Smooth muscle cell (in vitro differentiated cells): ENCODE results near the gene LIPA. TPM values are rescaled to one million over a fixed set of nuclear protein-coding genes. Genes with fewer than 3 reads are reported as not detected.

Experiments used
- DNase-seq: peaks from one replicate; lab custom pipeline; 2025; ENCODE audit not compliant: unreplicated experiment; lab: John Stamatoyannopoulos, UW
- H2AFZ ChIP-seq: fragments of 200-600 bp; sonication (generic); 2 replicates; pipeline ENCODE4 v1.6.0; 2016; ENCODE audit warnings: antibody characterized with exemption, low read depth, mild to moderate bottlenecking
- H3F3A ChIP-seq: fragments of 200-600 bp; sonication (generic); 2 replicates; pipeline ENCODE4 v1.6.0; 2017; ENCODE audit warnings: antibody characterized with exemption, low read depth
- H3K27ac ChIP-seq: fragments of 200-600 bp; sonication (generic); 2 replicates; pipeline ENCODE4 v1.5.1; 2016; ENCODE audit warnings: low read depth, mild to moderate bottlenecking
- H3K27me3 ChIP-seq: fragments of 200-600 bp; sonication (generic); 2 replicates; pipeline ENCODE4 v1.6.1; 2016; ENCODE audit warnings: low read depth, mild to moderate bottlenecking
- H3K36me3 ChIP-seq: fragments of 200-600 bp; sonication (generic); 2 replicates; pipeline ENCODE4 v1.5.1; 2016; ENCODE audit warnings: low read depth
- H3K4me1 ChIP-seq: fragments of 200-600 bp; sonication (generic); 2 replicates; pipeline ENCODE4 v1.5.1; 2016; ENCODE audit warnings: low read depth
- H3K4me2 ChIP-seq: fragments of 200-600 bp; sonication (generic); 2 replicates; pipeline ENCODE4 v1.6.0; 2016; ENCODE audit warnings: mild to moderate bottlenecking
- H3K4me3 ChIP-seq: fragments of 200-600 bp; sonication (generic); 2 replicates; pipeline ENCODE4 v1.5.1; 2016; ENCODE audit warnings: mild to moderate bottlenecking
- H3K79me2 ChIP-seq: fragments of 200-600 bp; sonication (generic); 2 replicates; pipeline ENCODE4 v1.6.0; 2016; ENCODE audit warnings: low read depth, mild to moderate bottlenecking
- H3K9ac ChIP-seq: fragments of 200-600 bp; sonication (generic); 2 replicates; pipeline ENCODE4 v1.6.0; 2016; ENCODE audit warnings: low read depth
- H3K9me3 ChIP-seq: fragments of 200-600 bp; sonication (generic); replicated peaks from 2 replicates; pipeline ENCODE4 v1.5.1; 2016; ENCODE audit warnings: low read depth
- H4K20me1 ChIP-seq: fragments of 200-600 bp; sonication (generic); 2 replicates; pipeline ENCODE4 v1.6.0; 2016; ENCODE audit warnings: low read depth
- WGBS: methylation state at CpG from one replicate; pipeline ENCODE4 v1.1.7; 2016; ENCODE audit warnings: low lambda C conversion rate; 5-methylcytosine and 5-hydroxymethylcytosine counted together
- polyA plus RNA-seq: library from polyadenylated mRNA; unstranded; fragments of >200 nt; fragmentation: Nextera tagmentation; extraction: Ambion mirVana; gene quantifications from 2 replicates; pipeline ENCODE4 v1.2.1, GENCODE V29; 2016
- total RNA-seq: library from RNA; depleted of rRNA; stranded (reverse); fragments of >200 nt; gene quantifications from 2 replicates; pipeline ENCODE4 v1.2.3, GENCODE V29; 2014
- TF ChIP-seq, protein P1 (sequence below): fragments of 200-600 bp; sonication (generic); IDR thresholded peaks from 2 replicates; pipeline ENCODE4 v1.5.1; 2017; ENCODE audit warnings: borderline replicate concordance, mild to moderate bottlenecking, antibody characterized with exemption; ENCODE audit not compliant: insufficient read depth, poor library complexity, severe bottlenecking

LIPA gene
- total and polyA plus RNA-seq, 2 experiments from 2014 or later: 27.1 to 34.4 TPM

DNA sequence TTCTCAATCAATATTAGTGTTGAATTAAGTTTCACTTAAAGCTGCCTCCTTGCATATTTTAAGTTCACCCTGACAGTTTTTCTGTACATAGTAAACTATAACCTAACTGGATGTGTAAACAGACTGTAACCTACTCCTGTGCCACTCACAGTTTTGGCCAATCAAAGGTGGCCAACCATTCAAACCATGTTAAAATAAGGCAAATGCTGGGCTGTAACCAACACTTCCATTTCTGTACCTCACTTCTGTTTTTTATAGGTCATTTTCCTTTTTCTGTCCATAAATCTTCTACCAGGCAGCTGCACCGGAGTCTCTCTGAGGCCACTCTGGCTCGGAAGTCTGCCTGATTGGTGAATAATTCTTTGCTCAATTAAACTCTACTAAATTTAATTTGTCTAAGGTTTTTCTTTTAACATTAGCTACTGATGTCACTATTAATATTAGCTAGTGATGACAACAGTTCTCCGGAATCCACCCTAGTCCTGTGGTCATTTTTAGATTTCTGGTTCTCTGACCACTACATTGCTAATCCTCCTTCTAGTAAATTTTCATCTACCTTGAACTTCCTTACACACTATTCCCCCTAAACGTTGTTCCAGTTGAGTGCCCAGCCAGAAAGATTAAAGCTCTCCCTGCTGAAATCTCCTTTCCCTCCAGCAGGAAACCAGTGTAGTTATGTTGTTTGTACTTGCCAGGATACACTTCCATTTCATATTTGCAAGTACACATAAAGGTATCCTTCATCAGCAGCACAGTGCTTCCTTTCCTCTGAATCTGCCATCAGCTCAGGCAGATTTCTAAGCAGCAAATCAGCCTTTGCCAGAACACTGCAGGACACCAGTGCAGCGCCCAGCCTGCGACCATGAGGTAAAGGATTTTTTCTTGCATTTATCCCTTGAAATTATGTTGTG lies 31.7 kb upstream of the LIPA start:
- Histone ChIP-seq H3K4me2 (peak overlapping the region; percentile 84), H3K36me3 (no peaks in the 10 kb centered on the region), H3K79me2 (no peaks in the 10 kb centered on the region), H4K20me1 (no peaks in the 10 kb centered on the region), H3F3A (peaks cover 18% of the 10 kb centered on the region), H3K4me3 (peak overlapping the region; percentile 36), H3K9ac (peak overlapping the region; percentile 74), H2AFZ (peak overlapping the region; percentile 77), H3K9me3 (no peaks in the 10 kb centered on the region), H3K27ac (peak overlapping the region; percentile 89), H3K27me3 (no peaks in the 10 kb centered on the region), H3K4me1 (peaks cover 17% of the 10 kb centered on the region)
- DNase-seq: no peak
- WGBS: 50% methylated on average over 6 of the region's 6 CpGs
- TF ChIP-seq, protein P1, sequence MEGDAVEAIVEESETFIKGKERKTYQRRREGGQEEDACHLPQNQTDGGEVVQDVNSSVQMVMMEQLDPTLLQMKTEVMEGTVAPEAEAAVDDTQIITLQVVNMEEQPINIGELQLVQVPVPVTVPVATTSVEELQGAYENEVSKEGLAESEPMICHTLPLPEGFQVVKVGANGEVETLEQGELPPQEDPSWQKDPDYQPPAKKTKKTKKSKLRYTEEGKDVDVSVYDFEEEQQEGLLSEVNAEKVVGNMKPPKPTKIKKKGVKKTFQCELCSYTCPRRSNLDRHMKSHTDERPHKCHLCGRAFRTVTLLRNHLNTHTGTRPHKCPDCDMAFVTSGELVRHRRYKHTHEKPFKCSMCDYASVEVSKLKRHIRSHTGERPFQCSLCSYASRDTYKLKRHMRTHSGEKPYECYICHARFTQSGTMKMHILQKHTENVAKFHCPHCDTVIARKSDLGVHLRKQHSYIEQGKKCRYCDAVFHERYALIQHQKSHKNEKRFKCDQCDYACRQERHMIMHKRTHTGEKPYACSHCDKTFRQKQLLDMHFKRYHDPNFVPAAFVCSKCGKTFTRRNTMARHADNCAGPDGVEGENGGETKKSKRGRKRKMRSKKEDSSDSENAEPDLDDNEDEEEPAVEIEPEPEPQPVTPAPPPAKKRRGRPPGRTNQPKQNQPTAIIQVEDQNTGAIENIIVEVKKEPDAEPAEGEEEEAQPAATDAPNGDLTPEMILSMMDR: no peak

DNA sequence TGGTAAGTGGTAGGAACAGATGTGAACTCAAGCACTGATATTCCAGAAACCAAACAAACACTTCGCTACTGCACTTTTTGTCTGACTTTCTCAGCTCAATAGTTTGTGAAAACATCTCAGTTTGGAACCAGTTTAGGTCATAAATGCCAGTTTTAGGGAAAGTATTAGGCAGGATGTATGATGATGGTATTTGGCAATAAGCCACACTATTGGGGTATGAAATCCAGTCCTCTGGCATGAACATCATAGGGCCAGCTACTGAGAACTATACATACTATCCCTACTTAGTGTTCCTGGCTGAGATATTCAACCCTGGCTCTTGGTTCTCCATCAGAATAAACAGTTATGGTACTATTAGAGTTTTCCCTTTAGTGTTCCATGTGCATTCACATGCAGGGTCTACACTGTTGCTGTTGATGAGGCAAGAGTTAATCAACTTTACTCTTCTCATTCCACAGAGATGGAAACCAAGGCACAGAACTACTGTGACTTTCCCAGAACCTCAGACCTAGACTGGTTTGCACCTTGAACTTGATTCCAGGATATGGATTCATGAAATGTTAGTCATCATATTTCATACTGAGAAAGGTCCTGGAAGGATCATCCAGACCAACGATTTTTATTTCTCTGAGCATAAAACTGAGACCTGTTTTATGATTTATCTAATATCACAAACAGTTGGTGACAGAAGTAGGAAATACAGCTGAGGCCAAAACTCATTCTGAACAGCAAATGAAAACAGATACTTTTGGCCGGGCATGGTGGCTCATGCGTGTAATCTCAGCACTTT lies 30.2 kb upstream of the LIPA start:
- Histone ChIP-seq H2AFZ (no peak overlapping the region), H4K20me1 (no peaks in the 10 kb centered on the region), H3K4me1 (peaks cover 17% of the 10 kb centered on the region), H3K4me3 (no peak overlapping the region), H3K36me3 (no peaks in the 10 kb centered on the region), H3F3A (peaks cover 24% of the 10 kb centered on the region), H3K27me3 (no peaks in the 10 kb centered on the region), H3K9ac (no peak overlapping the region), H3K27ac (no peak overlapping the region), H3K4me2 (no peak overlapping the region), H3K79me2 (no peaks in the 10 kb centered on the region), H3K9me3 (no peaks in the 10 kb centered on the region)
- 91% methylated on average over 4 of the region's 4 CpGs for WGBS
- TF ChIP-seq, protein P1: no peak
- DNase-seq: no peak

DNA sequence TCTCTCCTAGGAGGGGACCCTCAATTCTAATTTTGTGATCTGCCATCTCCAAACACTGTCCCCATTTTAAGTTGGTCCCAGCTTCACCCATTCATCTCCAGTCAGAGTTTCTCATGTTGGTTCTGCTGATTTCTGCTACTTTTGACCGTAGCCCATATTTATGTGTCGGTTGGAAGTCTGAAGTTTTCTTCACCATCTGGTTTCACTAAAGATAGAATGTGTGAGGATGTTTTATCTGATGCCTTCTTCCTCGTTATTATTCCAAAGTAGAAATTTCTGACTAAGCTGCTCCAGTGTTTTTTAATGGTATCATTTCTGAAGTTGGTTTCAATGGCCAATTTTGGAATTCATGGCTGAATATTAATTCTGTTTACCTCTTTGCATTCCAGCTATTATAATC lies 28.9 kb upstream of the LIPA start:
- H3K27ac ChIP-seq: no peak overlapping the region
- H3K4me2 ChIP-seq: no peak overlapping the region
- no peaks in the 10 kb centered on the region for H3K27me3 ChIP-seq
- H3K79me2 ChIP-seq: no peaks in the 10 kb centered on the region
- peaks cover 24% of the 10 kb centered on the region for H3F3A ChIP-seq
- no peak overlapping the region for H3K9ac ChIP-seq
- H3K4me3 ChIP-seq: no peak overlapping the region
- H3K36me3 ChIP-seq: no peaks in the 10 kb centered on the region
- peaks cover 17% of the 10 kb centered on the region for H3K4me1 ChIP-seq
- DNase-seq: no peak
- WGBS: 38% methylated on average over 3 of the region's 3 CpGs
- H4K20me1 ChIP-seq: no peaks in the 10 kb centered on the region
- H2AFZ ChIP-seq: no peak overlapping the region
- no peaks in the 10 kb centered on the region for H3K9me3 ChIP-seq
- TF ChIP-seq, protein P1: no peak
